IMR-90 (cell line): ENCODE measurements around the gene C2orf92. TPM values are rescaled to one million over a fixed set of nuclear protein-coding genes. Genes with fewer than 3 reads are reported as not detected.

ENCODE experiments used
- ATAC-seq: fragments of 200-7000 bp; cut with Tn5 transposase; 2 replicates; pipeline ENCODE4 v1.9.1; 2020; ENCODE audit warnings: low read depth, mild to moderate bottlenecking, moderate library complexity
- BruUV-seq: library from RNA; stranded (reverse); fragments of 400-500 nt; replicated peaks from 2 replicates; lab custom pipeline; 2021; lab: Mats Ljungman, UMichigan
- CTCF ChIA-PET: fragments of 300-600 bp; formaldehyde crosslinking; extraction: SDS; loops from one replicate; lab custom pipeline; 2021; ENCODE audit warnings: antibody characterized with exemption; lab: Yijun Ruan, JAX
- POLR2A ChIA-PET: fragments of 300-600 bp; sonication (Branson Sonifier 250); formaldehyde crosslinking; loops from one replicate; lab custom pipeline; 2022; ENCODE audit warnings: antibody characterized with exemption; ENCODE audit not compliant: unreplicated experiment; lab: Charles Lee
- DNase-seq: peaks from one replicate; pipeline ENCODE4 v3.0.0; 2013
- H2AFZ ChIP-seq: replicated peaks from 2 replicates; pipeline ENCODE3; 2013; ENCODE audit warnings: low read length, mild to moderate bottlenecking; ENCODE audit not compliant: poor library complexity
- H2AK5ac ChIP-seq: 2 replicates; pipeline ENCODE4 v1.6.1; 2013; ENCODE audit warnings: low read depth, low read length, inconsistent platforms
- H2AK9ac ChIP-seq: replicated peaks from 2 replicates; pipeline ENCODE3; 2013; ENCODE audit warnings: mild to moderate bottlenecking, low read depth, low read length, moderate library complexity; ENCODE audit not compliant: poor library complexity
- H2BK120ac ChIP-seq: 2 replicates; pipeline ENCODE4 v1.6.1; 2013; ENCODE audit warnings: low read depth, low read length, inconsistent platforms
- H2BK15ac ChIP-seq: 3 replicates; pipeline ENCODE4 v1.6.1; 2013; ENCODE audit warnings: low read depth, low read length, inconsistent platforms
- H2BK20ac ChIP-seq: 2 replicates; pipeline ENCODE4 v1.6.1; 2013; ENCODE audit warnings: low read depth, mild to moderate bottlenecking, inconsistent platforms, low read length, moderate library complexity
- H2BK5ac ChIP-seq: 2 replicates; pipeline ENCODE4 v1.6.1; 2013; ENCODE audit warnings: mild to moderate bottlenecking, low read depth, low read length, inconsistent platforms; ENCODE audit not compliant: poor library complexity, severe bottlenecking
- H3K14ac ChIP-seq: replicated peaks from 2 replicates; pipeline ENCODE4 v1.6.1; 2013; ENCODE audit warnings: low read depth, low read length, inconsistent platforms
- H3K18ac ChIP-seq: 2 replicates; pipeline ENCODE4 v1.6.1; 2013; ENCODE audit warnings: low read depth, low read length, control low read depth
- H3K23ac ChIP-seq: 2 replicates; pipeline ENCODE4 v1.6.1; 2013; ENCODE audit warnings: low read depth, low read length, inconsistent platforms
- H3K27ac ChIP-seq: 2 replicates; pipeline ENCODE4 v1.5.1; 2013; ENCODE audit warnings: mild to moderate bottlenecking, control low read depth, low read length; ENCODE audit not compliant: insufficient read depth
- H3K27me3 ChIP-seq: 2 replicates; pipeline ENCODE4 v1.6.1; 2013; ENCODE audit warnings: low read length; ENCODE audit not compliant: control insufficient read depth, insufficient read depth
- H3K36me3 ChIP-seq: 2 replicates; pipeline ENCODE4 v1.6.1; 2013; ENCODE audit warnings: low read length, mixed read lengths; ENCODE audit not compliant: control insufficient read depth, insufficient read depth
- H3K4ac ChIP-seq: 2 replicates; pipeline ENCODE4 v1.6.1; 2013; ENCODE audit warnings: low read depth, low read length, inconsistent platforms
- H3K4me1 ChIP-seq: 2 replicates; pipeline ENCODE4 v1.6.1; 2013; ENCODE audit warnings: low read length, mixed read lengths; ENCODE audit not compliant: control insufficient read depth, insufficient read depth
- H3K4me2 ChIP-seq: 2 replicates; pipeline ENCODE4 v1.6.1; 2013; ENCODE audit warnings: low read depth, mild to moderate bottlenecking, control low read depth, low read length, moderate library complexity
- H3K4me3 ChIP-seq: 2 replicates; pipeline ENCODE4 v1.5.1; 2013; ENCODE audit warnings: low read depth, mild to moderate bottlenecking, control low read depth, low read length, moderate library complexity; ENCODE audit not compliant: insufficient read depth
- H3K56ac ChIP-seq: 2 replicates; pipeline ENCODE4 v1.6.1; 2013; ENCODE audit warnings: low read length, inconsistent platforms; ENCODE audit not compliant: insufficient read depth; ENCODE audit errors: extremely low read depth
- H3K79me1 ChIP-seq, 2 experiments: 2 replicates each; pipeline ENCODE4 v1.6.1; 2013; ENCODE audit warnings: low read length in 2 of 2, inconsistent platforms in 1 of 2, low read depth in 1 of 2
- H3K9ac ChIP-seq: 2 replicates; pipeline ENCODE4 v1.6.1; 2013; ENCODE audit warnings: low read depth, low read length, control low read depth
- H3K9me1 ChIP-seq: 2 replicates; pipeline ENCODE4 v1.6.1; 2013; ENCODE audit warnings: low read length, inconsistent platforms; ENCODE audit not compliant: insufficient read depth
- H3K9me3 ChIP-seq: 2 replicates; pipeline ENCODE4 v1.6.1; 2013; ENCODE audit warnings: low read length; ENCODE audit not compliant: control insufficient read depth, insufficient read depth
- H4K20me1 ChIP-seq: 2 replicates; pipeline ENCODE4 v1.6.1; 2013; ENCODE audit warnings: low read length, inconsistent platforms; ENCODE audit not compliant: insufficient read depth
- H4K5ac ChIP-seq: 2 replicates; pipeline ENCODE4 v1.6.1; 2013; ENCODE audit warnings: mild to moderate bottlenecking, low read depth, low read length, control low read depth
- H4K8ac ChIP-seq, 2 experiments: 2 replicates each; pipeline ENCODE4 v1.6.1; 2013; ENCODE audit warnings: low read depth in 2 of 2, low read length in 2 of 2, control low read depth in 1 of 2, inconsistent platforms in 1 of 2
- H4K91ac ChIP-seq: 2 replicates; pipeline ENCODE4 v1.6.1; 2013; ENCODE audit warnings: low read depth, low read length, inconsistent platforms; ENCODE audit not compliant: insufficient read depth
- FOS ChIP-seq: fragments of 150-350 bp; IDR thresholded peaks from 2 replicates; pipeline ENCODE4 v1.6.1; 2016; ENCODE audit warnings: low read depth, low read length
- RAD21 ChIP-seq: IDR thresholded peaks from 2 replicates; pipeline ENCODE4 v1.6.1; 2012; ENCODE audit warnings: low read length, improper control_type of control experiment
- RCOR1 ChIP-seq: IDR thresholded peaks from 2 replicates; pipeline ENCODE4 v1.6.1; 2012; ENCODE audit warnings: mild to moderate bottlenecking, low read length, improper control_type of control experiment; ENCODE audit not compliant: insufficient replicate concordance
- SMC3 ChIP-seq: fragments of 150-350 bp; IDR thresholded peaks from 2 replicates; pipeline ENCODE4 v1.6.1; 2016; ENCODE audit warnings: low read depth, mild to moderate bottlenecking, antibody characterized with exemption, low read length, moderate library complexity
- WGBS, 2 experiments: methylation state at CpG; one replicate each; pipeline versions ENCODE4 v1.1.5 to v1.1.7; 2013; ENCODE audit warnings: missing lambda C conversion rate in 2 of 2; ENCODE audit not compliant: insufficient read length in 1 of 2; ENCODE audit errors: extremely low coverage in 2 of 2; 5-methylcytosine and 5-hydroxymethylcytosine counted together
- dilution Hi-C: fragments of 300-500 bp; cut with HindIII; formaldehyde crosslinking; loops from one replicate; pipeline ENCODE4 v1.14.3; 2018; ENCODE audit warnings: low sequenced_read_pairs; ENCODE audit not compliant: unreplicated experiment
- in situ Hi-C: fragments of 300-500 bp; cut with MboI; formaldehyde crosslinking; loops from 3 replicates; pipeline ENCODE4 v1.14.3; 2019; ENCODE audit warnings: low sequenced_read_pairs, inconsistent platforms, mixed read lengths
- intact Hi-C: fragments of 100-400 bp; cut with micrococcal nuclease; formaldehyde crosslinking; loops from 2 replicates; pipeline ENCODE4 v1.10.0; 2022
- polyA plus RNA-seq, 3 experiments: library from polyadenylated mRNA; depleted of rRNA; stranded (reverse); fragments of >200 nt; gene quantifications; 2 replicates each; pipeline ENCODE4 v1.2.3, GENCODE V29; 2012; ENCODE audit warnings: low replicate concordance in 1 of 3
- total RNA-seq: library from RNA; depleted of rRNA; stranded (reverse); fragments of >200 nt; gene quantifications from 2 replicates; pipeline ENCODE4 v1.2.3, GENCODE V29; 2012
- TF ChIP-seq, protein P1 (sequence below): fragments of 150-350 bp; IDR thresholded peaks from 2 replicates; pipeline ENCODE4 v1.6.1; 2017; ENCODE audit warnings: mild to moderate bottlenecking, antibody characterized with exemption, low read length, low read depth

C2orf92 gene
- total and polyA plus RNA-seq, 2 of the 4 experiments (the other 2 are of a cell fraction), result 0.90 to 2.5 TPM

DNA sequence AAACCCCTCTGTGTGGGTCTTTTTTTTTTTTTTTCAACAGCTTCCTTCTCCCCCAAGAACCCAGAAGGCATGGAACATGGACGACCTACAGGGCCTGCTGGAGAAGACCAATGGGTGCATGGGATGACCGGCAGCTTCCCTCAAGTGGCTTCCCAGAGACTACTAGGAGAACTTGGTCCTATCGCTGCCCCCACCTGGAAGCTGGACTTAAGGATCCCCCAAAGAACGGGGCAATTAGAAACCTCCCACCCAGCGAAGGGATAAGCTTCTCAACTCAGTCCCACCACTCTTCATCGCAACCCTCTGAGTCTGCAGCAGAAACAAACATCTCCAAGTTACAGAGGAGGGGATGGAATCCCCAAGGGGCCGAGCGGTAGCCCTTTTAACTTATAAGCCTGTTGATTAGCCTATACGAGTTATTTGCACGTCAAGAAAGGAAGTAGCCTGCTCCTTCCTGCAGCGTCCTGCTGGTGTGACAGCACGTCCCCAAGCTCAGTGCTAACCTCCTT lies 7.1 kb upstream of the C2orf92 start:
- ATAC-seq (no peak), DNase-seq (no peak)
- Histone ChIP-seq H2BK120ac (peak overlapping the region; percentile 7; the same call in 1 of the 2 replicates), H3K4me1 (peaks cover 9% of the 10 kb centered on the region), H3K4me3 (peak overlapping the region; percentile 57), H3K9ac (peak overlapping the region; percentile 77), H2AFZ (peak overlapping the region; percentile 89), H3K23ac (peak overlapping the region; percentile 96), H3K4me2 (peak overlapping the region; percentile 96), H3K9me3 (no peaks in the 10 kb centered on the region), H2BK15ac (no peak overlapping the region), H4K20me1 (0 out of 2 replicates have a peak, but pooled peaks cover 8% of the 10 kb centered on the region), H3K36me3 (peaks cover 18% of the 10 kb centered on the region; the same call in 1 of the 2 replicates), H2AK9ac (peak overlapping the region; percentile 97), H4K91ac (peak overlapping the region; percentile 1), H3K18ac (peak overlapping the region; percentile 19; the same call in 1 of the 2 replicates), H3K79me1 (peaks cover 12 to 49% of the 10 kb centered on the region in 2 experiments; a peak in 3 of 4 replicates), H4K8ac (peak overlapping the region; percentile 0 to 78; a peak in 2 of 4 replicates), H2BK20ac (no peak overlapping the region), H3K27ac (peak overlapping the region; percentile 95), H3K4ac (peak overlapping the region; percentile 90), H3K14ac (peak overlapping the region; percentile 46), H3K9me1 (peaks cover 9% of the 10 kb centered on the region), H3K56ac (peak overlapping the region; percentile 79; the same call in 1 of the 2 replicates), H2AK5ac (peak overlapping the region; percentile 63; the same call in 1 of the 2 replicates), H2BK5ac (peak overlapping the region; percentile 91), H3K27me3 (no peaks in the 10 kb centered on the region), H4K5ac (peak overlapping the region; percentile 6; the same call in 1 of the 2 replicates)
- TF ChIP-seq, protein P1, sequence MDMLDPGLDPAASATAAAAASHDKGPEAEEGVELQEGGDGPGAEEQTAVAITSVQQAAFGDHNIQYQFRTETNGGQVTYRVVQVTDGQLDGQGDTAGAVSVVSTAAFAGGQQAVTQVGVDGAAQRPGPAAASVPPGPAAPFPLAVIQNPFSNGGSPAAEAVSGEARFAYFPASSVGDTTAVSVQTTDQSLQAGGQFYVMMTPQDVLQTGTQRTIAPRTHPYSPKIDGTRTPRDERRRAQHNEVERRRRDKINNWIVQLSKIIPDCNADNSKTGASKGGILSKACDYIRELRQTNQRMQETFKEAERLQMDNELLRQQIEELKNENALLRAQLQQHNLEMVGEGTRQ, result no peak
- TF ChIP-seq SMC3 (no peak), FOS (no peak), RCOR1 (no peak), RAD21 (no peak)
- ChIA-PET POLR2A (interaction anchor here (2.8 kb wide), 1 partner anchor 16 kb away, joined by 15 read pairs; the partner anchor contains the start of gene COX5B), CTCF (interaction anchor here (0.6 to 1.5 kb wide), 5 partner anchors 11 to 740 kb away, joined by 3 to 4 read pairs (median 3); partner anchors contain the start of gene COX5B)
- intact Hi-C loops, result no loop called here
- no TSS peak for BruUV-seq
- WGBS, 2 experiments, result 60% methylated on average over 1 of the region's 12 CpGs; no CpG with 5 or more reads in 1 of the 2 experiments
- dilution Hi-C loops, result no loop called here
- in situ Hi-C loops, result loop anchor here (25.0 kb wide), 1 partner anchor 1600 kb away; no protein-coding TSS in a partner anchor
